NCI-H510A (cell line): ENCODE data around the gene METTL15.
"Not testable (repeated sequence)": the region's sequence is repeated elsewhere in the genome, so short reads cannot be mapped to it uniquely, and the experiment has no call there.

Experiments used
- DNase-seq: peaks from one replicate; lab custom pipeline; 2025; lab: John Stamatoyannopoulos, UW

METTL15 gene

GRCh38 chr11:28298209-28298608, 190.0 kb downstream of the METTL15 start:
- no peak for DNase-seq

DNA sequence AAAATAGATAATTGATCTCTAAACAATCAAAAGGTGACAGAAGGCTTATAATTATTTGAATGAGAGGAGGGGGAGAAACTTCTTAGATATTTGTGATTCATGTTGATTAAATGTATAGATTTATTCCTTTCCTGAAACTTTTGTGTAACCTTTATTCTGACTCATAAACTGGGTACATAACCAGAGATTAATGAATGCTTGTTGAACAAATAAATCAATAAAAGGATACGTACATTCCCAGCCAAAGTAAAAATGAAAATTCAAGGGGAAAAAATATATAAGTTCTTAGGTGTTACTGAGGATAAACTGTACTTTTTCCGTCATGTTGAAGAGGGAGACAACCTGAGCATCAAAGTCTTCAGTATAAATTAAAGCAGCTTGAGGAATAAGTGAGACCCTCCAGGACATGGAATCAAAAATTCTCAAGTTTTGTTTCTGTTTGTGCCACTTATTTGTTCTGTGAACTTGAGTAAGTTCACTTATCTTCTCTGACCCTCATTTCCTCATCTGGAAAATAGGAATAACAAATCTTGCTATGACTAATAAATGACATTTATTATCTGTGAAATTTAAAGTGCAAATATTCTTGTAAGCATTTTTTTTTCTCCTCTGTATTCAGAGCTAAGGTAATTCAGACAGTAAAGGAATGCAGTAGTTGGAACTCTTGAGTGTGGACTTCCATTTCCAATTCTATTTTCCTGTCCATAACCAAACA, 195.4 kb downstream of the METTL15 start:
- no peak for DNase-seq

GRCh38 chr11:28315440-28315839, 207.3 kb downstream of the METTL15 start:
- DNase-seq: no peak

GRCh38 chr11:28318871-28319270, 210.7 kb downstream of the METTL15 start:
- no peak for DNase-seq

DNA sequence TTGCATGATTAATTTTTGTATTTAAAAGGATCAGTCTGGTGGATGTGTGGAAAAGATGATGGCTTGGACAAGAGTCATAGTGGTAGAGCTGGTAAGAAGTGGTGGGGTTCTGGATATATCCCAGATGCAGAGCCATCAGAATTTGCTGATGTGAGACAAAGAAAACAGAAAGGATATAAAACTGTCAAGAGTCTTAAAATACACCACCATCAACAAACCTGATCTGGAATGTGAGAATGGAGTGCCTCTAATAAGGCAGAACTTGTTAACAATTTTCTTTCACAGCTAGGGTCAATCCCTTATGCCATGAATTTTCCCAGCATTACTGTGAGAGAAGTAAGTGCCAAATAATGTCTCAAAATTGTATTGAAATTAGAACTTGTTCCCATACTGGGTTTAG, 215.4 kb downstream of the METTL15 start:
- no peak for DNase-seq

DNA sequence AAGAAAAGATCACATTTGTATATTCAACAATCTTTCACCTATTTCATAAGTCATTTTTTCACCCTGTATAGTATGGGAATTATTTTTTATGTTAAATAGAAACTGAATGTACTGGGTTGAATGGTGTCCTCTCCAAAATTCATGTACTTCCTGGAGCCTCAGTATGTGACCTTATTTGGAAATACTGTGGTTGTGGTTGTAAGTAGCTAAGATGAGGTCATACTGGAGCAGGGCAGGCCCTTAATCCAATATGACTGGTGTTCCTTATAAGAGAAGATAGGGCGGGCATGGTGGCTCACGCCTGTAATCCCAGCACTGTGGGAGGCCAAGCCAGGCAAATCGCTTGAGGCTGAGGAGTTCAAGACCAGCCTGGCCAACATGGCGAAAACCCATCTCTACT, 224.2 kb downstream of the METTL15 start:
- not testable (repeated sequence) for DNase-seq

- no peak for DNase-seq
Observed at GRCh38 chr11:28337701-28338100, 229.5 kb downstream of the METTL15 start.

DNA sequence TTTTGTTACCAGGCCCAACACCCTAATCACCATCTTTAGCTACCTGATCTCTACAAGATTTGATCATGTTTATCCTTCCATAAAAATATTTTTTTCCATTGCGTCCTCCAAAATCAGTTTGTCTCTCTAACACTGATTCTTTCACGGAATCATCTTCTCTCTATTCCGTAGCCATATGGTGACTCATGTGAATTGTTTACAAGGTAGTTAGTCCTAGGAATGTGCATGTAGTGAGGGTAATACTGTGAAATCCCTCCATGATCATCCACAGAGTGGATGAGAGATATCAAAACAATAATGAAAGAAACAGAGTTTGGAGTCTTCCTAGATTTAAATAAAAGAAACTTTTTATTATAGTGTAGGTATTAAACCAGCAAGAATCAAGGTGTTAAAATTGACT, 230.2 kb downstream of the METTL15 start:
- no peak for DNase-seq

GRCh38 chr11:28339488-28339887, 231.3 kb downstream of the METTL15 start:
- DNase-seq: no peak

DNA sequence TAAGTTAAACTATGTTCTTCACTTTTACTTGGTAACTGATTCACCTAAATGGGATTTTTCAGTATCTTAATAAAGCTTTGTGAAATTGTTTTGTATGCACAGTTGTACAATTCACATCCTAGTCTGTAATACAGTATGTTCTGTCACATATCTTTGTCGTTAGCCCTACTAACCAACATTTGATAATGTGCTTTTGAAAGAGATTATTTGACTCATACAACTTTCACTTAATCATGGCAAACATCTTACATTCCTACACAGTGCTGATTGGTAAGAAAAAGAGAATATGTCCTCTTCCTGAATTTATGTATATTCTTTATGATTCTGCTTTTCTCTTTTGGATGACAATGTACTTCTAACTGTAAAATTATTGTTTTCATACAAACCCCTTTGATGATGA, 234.5 kb downstream of the METTL15 start:
- no peak for DNase-seq

DNA sequence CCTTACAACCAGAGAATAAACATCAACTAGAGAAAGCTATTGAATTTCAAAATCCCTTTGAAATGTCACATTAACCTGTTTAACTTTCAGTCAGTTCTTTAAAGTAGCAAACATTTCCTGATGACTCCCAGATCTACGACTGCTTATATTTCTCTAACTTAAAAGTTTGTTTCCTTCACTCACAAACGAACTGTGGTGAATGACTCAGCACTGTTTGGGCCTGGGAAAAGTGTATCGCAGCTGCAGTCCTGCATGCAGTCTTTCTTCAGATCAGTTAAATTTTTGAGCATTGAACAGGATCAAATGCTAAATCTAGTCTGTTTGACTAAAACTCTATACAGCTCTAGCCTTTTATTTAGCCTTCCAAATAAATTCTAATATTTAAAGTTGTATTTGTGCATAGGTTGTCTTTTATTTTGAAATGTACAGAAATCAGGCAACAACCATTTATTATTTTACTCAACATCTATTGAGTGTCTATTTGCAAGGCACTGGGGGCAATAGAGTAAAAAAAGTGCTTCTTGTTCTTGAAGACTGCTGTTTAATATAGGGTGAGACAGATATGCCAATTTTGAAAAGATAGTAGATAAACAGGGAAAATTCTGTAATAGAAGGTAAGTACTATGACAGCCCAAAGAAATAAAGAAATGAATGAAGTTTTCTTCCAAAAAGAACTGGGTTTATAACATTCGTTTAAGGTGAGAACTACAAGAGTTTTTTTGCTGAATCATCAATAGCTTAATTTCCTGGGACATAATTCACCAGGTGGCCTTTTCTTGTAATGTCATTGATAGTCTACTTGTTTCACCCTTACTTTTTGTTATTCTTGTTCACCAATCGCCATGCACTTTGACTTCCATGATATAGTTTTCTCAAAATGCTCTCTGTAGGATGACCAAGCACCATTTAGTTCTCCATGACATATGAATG, 235.4 kb downstream of the METTL15 start:
- DNase-seq: no peak

DNA sequence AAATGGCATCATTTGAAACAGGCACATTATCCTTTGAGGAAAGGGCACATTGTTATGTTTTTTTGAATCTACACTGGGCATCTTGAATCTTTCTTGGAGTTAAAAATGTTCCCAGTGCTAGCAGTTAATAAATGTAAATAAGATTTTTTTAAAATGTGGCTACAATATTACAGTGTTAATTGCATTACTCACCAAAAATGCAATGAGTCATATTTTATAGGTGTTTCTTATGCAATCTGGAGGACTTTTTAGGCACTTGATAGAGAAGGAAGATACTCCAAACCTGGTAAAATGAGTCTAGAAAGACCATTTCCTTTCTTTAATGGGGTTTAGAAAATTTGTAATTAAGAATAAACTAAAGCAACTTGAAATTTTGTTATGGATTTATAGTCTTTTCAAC, 238.0 kb downstream of the METTL15 start:
- no peak for DNase-seq

DNA sequence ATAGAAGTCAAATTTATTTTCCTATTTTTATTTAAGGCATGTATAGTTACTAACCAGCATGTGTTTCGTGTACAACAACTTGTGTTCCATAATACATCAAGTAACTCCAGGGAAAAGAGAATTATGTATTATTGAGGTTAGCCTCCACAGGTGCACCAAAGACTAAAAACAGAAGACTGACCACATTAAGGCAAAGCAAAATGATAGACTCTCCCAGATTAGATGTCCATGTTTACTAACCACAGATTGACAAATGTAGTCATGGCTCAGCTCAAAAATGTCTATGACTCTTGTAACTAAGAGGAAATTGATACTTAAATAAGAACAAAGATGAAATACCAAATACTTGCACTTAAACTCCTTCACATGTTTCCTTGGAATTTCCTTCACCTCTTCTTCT, 238.5 kb downstream of the METTL15 start:
- DNase-seq: no peak

DNA sequence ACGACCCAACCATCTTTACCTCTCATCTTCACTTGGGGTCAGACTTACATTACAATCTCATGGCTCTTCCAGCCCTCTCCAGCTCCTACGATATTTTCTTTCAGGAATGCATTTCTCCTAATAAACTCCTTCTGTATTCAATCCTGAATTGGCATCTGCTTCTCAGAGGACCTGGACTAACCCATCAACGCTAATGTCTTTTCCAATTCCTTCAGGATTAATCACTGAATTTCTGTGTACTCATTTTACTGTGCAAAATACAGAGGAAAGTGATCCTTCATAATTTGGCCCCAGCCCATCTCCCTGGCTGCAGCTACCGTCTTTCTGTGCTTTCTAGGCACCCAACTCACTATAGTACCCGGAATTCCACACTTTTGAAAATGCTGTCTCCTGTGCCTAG, 239.2 kb downstream of the METTL15 start:
- DNase-seq: no peak

DNA sequence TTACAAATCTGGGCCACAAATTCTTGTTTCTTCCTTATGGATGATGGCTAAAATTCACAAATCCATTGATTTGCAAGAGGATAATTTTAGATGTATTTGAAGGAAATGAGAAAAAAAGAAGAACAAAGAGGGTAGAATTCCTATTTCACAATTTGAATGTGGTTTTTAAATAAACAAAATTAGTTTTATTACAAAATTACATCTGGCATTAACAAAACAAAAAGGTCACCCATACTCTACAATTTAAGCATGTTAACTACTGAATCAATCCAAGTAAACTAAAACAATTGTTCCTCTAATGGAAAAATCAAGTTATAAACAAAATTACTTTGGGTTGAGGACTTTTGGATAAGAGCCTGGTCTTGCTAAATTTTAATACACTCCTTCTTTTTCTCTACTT, 242.0 kb downstream of the METTL15 start:
- no peak for DNase-seq

GRCh38 chr11:28353991-28354390, 245.8 kb downstream of the METTL15 start:
- DNase-seq: no peak

DNA sequence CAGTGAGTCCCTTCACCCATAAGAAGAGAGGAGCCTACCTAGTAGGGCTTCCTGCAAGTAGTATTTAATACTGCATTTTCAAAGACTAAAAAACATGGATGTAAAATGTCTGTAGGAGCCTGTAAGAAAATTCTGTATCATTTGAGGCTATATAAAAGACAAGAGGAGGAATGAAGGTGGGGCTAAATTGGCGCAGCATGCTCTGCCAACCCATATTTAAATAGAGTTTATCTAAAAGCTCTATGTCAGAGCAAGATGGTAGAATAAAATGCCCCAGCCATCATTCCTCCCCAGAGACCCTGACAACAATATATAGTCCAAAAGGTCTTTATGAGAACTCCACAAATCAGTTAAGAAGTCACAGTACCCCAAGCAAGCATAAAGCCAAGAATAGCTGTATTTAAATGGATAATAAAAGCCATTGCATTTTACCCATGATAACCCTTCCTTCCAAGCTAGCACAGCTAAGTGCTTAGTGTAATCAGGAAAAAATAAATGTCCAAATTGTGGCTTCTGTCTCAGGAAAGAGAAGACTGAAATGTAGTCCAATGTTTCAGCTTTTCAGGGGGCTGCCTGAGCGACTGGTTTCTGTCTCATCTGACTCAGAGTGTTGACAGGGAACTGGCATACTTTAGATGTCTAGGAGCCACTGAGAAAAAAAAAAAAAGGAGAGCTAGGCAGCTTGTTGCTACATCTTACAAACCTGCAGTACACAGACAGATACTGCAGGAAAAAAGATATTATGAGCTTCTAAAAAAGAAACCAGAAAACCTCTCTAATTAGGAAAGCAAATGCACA, 258.6 kb downstream of the METTL15 start:
- DNase-seq: no peak

GRCh38 chr11:28378095-28378494, 269.9 kb downstream of the METTL15 start:
- not testable (repeated sequence) for DNase-seq
